ENCODE measurements around the gene FLT1.

The FLT1 gene

DNA sequence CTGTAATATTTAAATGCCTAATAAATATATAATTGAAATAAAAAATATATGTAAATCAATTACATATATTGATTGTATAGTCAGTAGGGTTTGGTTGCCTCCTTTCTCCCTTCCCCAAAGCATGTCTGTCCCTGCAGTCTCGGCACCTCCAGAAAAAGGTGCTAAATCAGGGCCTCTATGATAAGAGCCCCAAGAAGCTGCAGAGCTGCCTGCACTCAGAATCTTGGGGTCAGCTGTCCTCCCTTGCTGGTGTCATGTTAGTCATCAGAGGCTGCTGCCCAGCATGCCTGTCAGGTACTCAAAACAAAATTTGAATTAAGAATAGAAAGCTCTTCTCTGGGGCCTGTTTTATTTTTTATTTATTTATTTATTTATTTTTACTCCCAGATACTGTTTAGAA is 9.8 kb downstream of the FLT1 start:
- DNase-seq = no peak

DNA sequence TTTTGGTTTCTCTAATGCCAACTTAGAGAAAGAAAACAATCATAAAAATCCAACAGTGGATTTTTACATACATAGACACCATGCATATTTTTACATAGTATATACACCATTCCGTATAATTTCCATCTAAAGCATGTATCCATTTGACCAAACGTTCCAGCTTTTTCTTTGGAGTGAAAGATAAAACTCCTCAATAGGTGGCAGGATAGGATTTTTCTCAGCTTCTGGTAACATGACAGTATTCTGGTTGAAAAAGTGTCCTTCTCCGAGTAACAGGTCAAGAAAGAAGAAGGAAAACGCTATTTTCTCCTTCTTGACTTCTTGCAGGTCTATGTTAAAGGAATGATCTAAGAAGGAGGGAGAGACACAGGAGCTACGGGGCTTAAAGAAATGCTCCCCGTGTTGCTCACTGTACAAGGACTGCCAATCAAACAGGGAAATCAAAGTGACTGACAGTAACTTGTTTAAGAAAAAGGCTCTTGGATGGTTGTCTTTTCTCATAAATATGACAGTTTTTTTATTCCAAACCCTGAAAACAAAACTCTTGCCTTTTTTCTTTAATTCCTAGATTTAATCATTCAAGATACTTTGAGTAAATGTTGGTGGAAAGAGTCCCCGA is 11.5 kb downstream of the FLT1 start:
- DNase-seq = no peak

DNA sequence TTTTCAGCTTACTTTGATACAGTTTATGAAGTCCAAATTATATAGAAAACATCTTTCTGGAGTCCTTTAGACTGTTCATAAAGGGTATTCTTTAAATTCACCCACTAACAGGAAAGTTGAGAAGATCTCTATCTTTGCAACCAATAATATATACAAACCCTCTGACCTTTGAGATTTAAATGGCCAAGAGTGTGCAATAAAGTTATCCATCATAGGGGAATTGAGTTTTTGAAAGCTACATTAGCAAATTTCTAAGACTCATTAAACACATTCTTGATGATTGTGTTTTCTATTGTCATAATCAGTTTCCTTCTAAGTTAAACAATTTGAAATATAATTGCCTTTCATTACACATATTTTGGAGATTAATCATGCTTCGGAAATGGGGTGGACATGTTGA is 15.9 kb downstream of the FLT1 start:
- DNase-seq = no peak

DNA sequence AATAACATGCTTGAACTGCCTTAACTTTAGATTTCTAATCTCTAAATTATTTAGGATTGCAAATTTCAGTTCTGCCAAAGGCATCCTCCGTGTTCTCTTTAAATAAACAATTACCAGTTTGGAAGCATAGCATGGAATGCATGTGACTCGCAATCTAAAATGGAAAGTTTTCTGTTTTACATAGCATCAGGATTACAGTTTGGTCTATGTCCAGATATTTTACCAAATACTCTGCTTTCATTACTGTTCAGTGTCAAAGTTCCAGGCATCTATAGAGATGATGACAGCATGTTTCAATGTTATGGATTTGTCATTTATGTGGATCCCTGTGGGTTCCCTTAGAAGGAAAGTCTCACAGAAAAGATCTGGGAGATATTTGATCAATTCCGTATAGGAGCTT is 16.8 kb downstream of the FLT1 start:
- DNase-seq = no peak

DNA sequence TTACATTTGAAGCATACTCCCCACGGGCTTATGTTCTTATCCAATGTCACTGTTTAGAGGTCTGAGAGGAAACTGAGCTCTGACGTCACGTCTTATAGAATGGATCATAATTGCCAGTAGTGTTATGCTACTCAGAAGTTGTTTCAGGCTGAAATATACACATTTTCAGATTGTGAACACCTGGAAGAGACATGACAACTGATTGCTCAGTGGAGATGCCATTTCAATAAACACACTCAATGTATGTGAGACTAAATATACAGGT is 17.3 kb downstream of the FLT1 start:
- no peak for DNase-seq

DNA sequence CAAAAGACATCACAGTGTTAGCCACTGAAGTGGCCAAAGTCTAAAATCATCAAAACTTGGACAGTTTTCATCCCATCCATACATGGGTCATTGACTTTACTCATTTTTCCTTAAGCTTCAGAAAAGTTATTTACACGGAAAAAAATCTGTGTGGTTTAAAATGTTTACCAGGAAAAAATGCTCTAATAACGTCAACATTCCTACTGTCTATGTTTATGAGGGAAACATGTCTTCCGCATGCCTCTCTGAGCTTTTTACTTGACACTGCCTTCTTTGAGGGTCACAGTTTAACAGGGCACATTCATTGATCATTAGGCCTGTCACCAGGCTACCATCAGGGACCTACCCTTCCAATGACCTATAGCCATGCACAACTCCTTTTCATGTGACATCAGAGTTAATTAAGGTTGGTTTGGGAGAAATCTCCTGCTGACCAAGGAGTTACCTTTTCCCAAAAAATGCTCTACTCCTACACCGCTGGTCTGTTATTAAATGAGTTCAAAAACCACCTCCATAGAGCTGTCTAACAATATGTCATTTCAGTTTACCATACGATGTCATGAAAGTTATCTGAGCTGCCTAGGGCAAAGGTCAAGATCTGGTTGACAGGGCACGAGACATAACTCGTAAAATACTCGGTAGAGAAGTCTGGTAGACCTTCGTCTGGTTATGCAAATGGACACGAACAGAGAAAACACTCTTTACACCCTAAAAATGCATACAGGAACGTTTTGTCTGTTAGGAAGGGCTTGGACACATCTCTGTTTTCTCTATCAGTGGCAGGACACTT is 17.8 kb downstream of the FLT1 start:
- DNase-seq = no peak

DNA sequence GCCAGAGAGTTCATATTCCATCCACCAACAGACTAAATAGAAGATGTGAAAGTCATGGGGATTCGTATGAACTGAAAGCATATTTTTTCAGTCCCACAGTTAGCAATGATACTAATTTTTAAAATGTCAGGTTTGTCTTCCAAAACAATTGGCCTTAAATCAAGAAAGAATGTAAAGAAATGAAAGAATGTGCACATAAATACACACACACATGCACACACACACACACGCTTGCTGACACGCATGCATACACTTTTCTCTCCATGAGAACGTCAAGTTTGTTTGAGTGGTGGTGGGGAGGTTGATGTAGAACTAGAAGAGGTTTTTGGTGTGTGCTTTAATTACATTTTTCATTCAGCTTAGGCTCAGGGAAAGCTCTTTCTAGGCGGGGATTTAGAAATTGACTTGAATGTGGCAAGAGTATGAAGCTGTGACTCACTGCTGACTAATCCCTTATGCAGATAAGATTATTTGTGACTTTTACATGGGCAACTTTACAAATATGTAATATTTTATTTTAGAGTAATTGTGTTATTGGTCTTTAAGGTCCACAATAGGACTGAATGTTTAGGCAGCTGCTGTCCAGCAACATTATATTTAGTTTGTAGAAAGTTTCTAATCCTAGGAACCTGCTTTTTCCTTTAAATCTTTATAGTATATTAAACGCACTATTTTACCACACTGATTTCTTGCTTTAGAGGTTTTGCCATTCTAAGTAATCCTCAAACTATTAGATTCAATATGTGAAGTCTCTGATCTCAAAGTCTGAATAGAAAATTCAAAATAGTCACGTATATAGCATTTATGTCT is 18.8 kb downstream of the FLT1 start:
- no peak for DNase-seq

DNA sequence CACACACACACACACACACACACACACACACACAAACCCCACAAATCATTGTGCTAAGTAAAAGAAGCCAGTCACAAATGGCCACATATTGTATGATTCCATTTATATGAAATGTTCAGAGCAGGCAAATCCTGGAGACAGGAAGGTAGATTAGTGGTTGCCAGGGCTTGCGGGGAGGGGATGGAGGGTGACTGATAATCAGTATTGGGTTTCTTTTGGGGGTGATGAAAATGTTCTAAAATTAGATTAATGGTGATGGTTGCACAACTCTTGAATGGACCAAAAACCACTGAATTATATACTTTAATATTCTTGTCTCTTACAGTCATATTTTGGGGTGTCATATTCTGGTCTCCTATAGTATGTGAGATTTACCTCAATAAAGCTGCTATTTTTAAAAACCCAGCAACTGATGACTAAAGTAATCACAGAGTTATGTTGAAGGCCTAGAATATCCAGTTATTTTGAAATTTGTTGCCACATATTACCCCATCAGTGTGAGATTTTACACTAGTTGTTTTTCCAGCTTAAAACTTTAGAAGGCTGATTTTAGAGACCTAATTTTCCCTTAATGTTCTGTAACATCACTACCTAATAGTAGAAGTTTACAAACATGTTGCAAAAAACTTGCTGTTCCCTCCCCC is 20.3 kb downstream of the FLT1 start:
- DNase-seq = no peak

DNA sequence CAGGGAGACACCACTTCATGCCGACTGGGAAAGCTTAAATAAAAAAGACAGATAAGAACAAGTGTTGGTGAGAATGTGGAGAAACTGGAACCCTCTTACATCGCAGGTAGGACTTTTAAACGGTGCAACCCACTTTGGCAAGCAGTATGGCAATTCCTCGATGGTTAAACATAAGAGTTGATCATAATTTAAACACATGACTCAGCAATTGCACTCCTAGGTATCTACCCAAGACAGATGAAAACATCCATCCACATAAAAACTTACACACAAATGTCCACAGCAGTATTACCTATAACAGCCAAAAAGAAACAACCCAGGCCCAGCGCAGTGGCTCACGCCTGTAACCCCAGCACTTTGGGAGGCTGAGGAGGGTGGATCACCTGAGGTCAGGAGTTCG is 21.9 kb downstream of the FLT1 start:
- no peak for DNase-seq

DNA sequence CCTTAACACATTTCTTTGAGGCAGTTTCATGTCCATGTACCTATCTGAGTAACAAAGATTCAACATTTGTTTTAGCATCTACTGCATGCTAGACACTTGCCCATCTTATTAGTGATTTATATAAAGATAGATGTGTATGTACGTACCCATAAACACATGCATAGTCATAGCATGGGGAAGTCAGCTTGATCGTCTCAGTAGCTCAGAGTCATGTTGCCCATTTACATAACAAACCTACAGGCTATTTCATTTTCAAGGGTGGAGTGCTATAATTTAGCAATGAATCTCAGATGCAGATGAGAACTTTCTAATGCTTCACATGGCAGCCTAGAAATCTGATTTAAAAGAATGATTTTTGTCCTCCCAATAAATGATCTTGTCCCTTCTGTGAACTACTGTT is 23.5 kb downstream of the FLT1 start:
- DNase-seq = no peak

DNA sequence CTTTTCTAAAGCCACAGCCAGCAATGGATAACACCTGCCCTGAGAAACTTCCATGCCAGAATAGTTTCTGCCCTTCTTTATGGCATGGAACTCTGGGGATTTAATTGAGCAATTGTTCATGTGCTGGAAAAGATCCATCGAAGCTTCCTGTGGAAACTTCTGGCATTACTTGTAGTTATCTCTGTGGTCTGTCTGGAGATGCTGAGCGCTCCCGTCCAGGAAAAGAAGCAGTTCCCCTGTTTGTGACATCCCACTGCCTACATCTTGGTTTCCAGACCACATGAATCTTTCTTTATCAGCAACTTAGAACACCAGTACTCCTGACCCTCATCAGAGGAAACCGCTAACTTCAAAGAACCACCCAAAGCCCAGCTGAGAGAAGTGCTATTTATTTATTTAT is 24.6 kb downstream of the FLT1 start:
- DNase-seq = no peak

DNA sequence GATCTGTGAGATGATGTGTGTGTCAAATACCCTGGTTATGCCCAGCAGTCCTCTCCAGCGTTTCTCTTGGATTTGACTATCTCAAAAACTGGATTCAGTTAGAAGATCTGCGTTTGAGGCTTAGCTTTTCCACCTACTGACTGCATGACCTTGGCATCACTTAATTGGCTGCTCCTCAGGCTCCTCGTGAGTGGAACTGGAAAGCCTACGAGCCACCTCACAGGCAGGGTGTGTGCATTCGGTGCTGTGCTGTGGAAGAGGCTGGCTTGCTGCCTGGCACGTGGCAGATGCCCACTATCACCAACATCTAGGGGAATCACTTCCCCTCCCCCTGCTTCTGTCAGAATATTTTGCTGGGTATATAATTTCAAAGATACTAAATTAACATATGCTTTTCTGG is 25.6 kb downstream of the FLT1 start:
- DNase-seq = no peak

DNA sequence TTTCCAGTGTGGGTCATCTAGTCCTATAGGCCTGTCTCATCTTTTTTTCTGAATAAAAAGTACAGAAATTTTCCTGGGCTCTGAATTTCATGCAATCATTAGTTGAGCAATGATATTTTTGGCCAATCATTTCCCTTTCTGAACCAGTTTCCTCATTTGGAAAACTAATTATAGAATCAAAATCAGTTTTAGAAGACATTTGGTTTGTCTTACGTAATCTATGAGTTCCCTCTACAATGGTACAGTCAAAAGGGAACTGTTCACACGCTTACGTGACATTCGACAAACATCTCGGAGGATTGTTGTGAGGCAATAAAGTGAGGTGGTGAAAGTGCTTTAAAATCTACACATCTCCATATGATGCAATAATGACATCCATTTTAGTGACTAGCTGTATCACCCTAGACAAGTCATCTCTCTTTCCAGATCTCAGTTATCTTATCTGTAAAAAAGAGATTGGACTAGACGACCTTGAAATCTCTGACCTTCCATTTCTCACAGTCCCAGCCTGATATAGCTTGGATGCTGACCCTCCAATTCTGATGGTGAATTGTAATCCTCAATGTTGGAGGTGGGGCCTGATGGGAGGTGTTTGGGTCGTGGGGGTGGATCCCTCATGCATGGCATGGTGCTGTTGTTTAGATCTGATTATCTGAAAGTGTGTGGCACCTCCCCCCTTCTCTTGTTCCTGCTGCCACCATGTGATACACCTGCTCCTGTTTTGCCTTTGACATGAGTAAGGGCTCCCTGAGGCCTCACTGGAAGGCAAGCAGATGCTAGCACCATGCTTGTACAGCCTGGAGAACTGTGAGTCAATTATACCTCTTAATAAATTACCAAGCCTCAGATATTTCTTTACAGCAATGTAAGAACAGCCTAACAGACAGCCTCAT is 26.7 kb downstream of the FLT1 start:
- DNase-seq = no peak

DNA sequence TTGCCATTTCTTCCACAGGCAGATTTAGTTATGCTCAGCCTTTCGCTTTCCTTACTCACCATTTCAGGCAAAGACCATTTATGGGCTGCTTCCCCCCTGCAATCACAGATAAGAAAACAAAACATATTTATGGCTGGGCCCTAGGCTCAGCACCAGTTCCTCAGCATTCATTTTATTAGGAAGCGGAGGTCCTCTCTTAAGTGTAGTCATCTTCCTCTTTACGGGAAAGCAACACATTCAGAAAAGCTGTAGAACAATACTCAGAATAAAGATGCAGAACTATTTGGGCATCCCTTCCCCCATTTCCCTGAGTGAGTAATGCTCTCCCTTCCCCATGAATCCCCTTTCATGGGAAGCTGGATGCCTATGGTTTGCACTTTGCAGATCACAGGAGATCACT is 27.9 kb downstream of the FLT1 start:
- DNase-seq = no peak

DNA sequence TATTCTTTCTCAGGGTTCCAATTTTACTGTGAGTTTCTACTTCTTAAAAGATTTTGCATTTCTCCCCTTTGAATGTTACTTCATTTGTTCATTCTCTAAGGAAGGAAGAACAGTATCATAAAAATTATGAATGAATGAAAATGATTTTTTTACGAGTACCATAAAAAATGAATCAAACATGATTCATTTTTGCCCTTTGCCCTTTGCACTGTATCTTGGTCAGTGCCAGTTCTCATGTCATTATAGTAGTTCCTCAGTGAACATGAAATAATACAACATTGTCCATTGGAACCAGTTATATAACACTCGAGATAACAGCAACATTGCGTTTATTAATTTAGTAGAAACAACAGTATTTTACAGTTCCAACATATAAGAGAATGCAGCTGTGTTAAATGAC is 28.8 kb downstream of the FLT1 start:
- no peak for DNase-seq

DNA sequence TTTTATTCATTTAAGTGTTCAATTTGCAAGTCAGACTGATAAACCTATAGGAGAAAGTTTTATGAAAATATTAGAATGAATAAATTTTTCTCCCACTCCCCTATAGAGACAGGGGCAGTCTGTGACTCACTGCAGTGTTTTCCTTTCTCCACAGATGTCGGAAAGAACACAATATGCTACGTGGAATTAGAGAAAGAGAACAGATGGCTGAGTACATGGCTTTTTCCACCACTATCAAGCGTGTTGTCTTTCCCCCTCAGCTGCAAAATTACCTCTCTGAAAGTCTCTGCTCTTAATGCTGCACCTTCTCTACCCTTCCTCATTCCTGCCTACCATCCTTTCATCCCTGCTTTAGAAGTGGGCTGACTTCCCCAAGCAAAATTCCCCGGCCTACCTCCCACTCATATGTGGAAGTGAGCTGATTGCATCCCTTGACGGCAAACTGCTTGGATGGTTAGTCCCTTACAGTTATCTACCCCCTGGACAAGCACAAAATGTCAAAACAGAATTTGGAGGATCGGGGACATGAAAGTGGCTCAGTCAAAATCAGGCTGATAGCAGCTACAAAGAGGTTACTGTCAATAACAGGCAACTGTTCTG is 30.0 kb downstream of the FLT1 start:
- no peak for DNase-seq

DNA sequence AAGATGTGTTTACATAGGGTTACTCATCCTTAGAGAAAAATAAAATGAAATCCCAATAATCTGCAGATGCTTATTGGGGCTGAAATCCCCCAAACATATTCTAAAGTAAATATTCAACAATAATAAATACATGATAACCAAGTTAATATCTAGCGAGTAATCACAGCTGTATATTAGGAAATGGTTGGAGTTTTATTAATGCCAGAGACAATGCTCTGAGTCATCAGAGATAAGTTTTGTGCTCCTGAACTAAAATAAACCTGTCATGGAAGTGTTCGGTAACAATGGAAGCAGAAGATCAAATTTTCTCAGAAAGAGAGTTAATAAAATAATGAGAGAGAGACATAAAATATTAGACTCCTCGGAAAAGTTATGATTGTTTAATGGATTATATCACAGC is 31.4 kb downstream of the FLT1 start:
- no peak for DNase-seq

DNA sequence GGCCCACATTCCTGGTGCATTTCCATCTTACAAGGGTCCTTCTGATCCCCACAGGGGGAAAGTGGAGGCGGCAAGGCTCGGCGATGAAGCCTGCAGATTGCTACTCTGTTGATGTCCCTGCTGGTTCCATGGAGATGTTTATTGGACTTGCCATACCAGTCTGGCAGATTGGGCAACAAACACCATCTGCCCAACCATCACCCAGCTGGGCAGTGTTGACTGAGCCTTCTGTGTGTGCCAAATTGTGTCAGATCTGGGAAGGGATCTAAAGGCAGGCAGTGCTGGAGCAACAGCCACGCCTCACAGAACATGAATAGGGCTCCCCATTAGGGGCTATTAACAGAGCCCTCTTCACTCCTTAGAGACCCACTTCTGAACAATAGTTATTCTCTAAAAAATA is 35.0 kb downstream of the FLT1 start:
- no peak for DNase-seq

DNA sequence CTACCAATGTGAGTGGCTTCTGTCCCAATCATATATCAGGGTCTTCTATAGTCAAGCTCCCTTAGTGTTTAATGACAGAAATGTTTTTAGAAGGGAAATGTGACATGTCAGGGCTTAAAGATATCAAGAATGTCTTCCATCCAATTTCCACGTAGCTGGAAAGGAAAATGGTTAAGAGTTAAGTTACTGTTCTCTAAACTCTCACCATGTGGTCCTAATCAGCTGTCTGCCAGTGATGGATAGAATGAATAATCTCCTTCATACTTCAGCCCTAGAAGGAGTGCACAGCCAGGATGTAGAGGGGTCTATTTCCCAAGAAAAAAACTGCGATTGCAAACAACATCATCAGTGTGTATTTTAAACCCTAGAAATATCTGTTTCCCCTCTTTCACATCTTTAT is 36.3 kb downstream of the FLT1 start:
- no peak for DNase-seq

DNA sequence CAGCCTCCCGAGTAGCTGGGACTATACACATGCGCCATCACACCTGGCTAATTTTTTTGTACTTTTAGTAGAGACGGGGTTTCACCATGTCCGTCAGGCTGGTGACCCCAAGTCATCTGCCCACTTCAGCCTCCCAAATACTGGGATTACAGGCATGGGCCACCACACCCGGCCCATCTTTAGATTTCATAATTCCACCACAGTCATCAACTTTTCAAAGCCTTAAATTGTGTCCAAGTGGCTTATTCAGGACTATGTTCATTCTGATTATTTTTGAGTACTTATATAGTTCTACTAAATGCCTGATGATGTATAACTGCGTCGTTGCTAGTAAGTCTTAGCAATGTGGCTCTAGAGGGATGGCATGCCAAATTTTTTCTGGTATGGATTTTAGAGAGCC is 36.9 kb downstream of the FLT1 start:
- no peak for DNase-seq

DNA sequence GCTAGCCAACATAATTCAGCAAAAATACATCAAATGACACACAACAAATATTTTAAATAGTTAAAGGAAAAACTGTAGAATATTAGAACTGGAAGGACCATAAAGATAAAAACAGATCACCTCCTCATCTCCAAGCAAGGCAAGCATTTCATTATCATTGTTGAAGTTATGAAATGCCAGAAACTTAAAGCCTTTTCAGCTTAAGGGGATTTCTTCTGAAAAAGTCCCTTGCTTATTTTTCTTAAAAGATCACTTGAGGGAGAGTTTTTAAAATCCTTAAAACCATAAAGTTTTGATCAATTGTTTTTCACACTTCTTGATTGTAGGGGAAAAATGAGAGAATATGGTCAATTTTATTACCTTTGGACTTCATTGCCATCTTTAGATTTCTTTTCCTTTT is 37.4 kb downstream of the FLT1 start:
- no peak for DNase-seq

DNA sequence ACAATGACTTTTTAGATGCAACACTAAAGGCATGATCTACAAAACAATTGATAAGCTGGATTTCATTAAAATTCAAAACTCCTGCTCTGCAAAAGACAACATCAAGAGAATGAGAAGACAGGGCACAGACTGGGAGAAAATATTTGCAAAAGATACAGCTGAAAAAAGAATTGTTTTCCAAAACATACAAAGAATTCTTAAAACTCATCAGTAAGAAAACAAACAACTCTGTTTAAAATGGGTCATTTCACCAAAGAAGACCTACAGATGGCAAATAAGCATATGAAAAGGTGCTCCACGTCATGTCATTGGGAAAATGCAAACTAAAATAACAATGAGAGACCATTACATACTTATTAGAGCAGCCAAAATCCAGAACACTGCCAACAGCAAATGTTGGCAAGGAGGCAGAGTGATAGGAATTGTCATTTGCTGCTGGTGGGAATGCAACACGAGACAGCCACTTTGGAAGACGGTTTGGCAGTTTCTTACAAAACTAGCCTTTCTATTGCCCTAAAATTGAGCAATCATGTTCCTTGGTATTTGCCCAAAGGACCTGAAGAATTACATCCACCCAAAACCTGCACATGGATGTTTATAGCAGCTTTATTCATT is 39.2 kb downstream of the FLT1 start:
- DNase-seq = no peak
